H1 (cell line): ENCODE measurements around the gene HOMER3. TPM values are rescaled to one million over a fixed set of nuclear protein-coding genes. Genes with fewer than 3 reads are reported as not detected.

ENCODE experiments used
- CTCF ChIA-PET: fragments of 300-600 bp; sonication (Branson Sonifier 250); formaldehyde crosslinking; loops from one replicate; lab custom pipeline; 2021; ENCODE audit not compliant: partially characterized antibody; lab: Charles Lee
- POLR2A ChIA-PET: fragments of 300-600 bp; sonication (Branson Sonifier 250); formaldehyde crosslinking; loops from one replicate; lab custom pipeline; 2021; ENCODE audit warnings: inconsistent platforms; ENCODE audit not compliant: partially characterized antibody; lab: Charles Lee
- DNase-seq, 2 experiments: peaks; one replicate each; pipeline versions ENCODE4 v3.0.0 to v3.0.0-alpha.2; 2010 to 2022; ENCODE audit warnings: low spot score in 2 of 2, low read depth in 1 of 2, mixed read lengths in 1 of 2
- FAIRE-seq: peaks from 2 replicates; lab custom pipeline; 2011; peaks lifted over from hg19 to GRCh38; lab: Jason Lieb, UNC
- H2AFZ ChIP-seq: 2 replicates; pipeline ENCODE4 v1.8.1; 2012; ENCODE audit warnings: low read length, inconsistent platforms
- H2AK5ac ChIP-seq: 2 replicates; pipeline ENCODE4 v1.6.1; 2013; ENCODE audit warnings: low read depth, low read length
- H2BK120ac ChIP-seq: replicated peaks from 2 replicates; pipeline ENCODE3; 2013; ENCODE audit warnings: low read depth, low read length, inconsistent platforms
- H2BK12ac ChIP-seq: 2 replicates; pipeline ENCODE4 v1.6.1; 2013; ENCODE audit warnings: low read depth, low read length
- H2BK15ac ChIP-seq: 2 replicates; pipeline ENCODE4 v1.6.1; 2013; ENCODE audit warnings: low read length
- H2BK20ac ChIP-seq: 2 replicates; pipeline ENCODE4 v1.6.1; 2013; ENCODE audit warnings: low read length
- H2BK5ac ChIP-seq: 2 replicates; pipeline ENCODE4 v1.6.1; 2013; ENCODE audit warnings: low read depth, low read length
- H3K14ac ChIP-seq: 2 replicates; pipeline ENCODE4 v1.6.1; 2013; ENCODE audit warnings: inconsistent platforms; ENCODE audit not compliant: insufficient read length
- H3K18ac ChIP-seq: 2 replicates; pipeline ENCODE4 v1.6.1; 2013; ENCODE audit warnings: low read length; ENCODE audit errors: extremely low read depth
- H3K23ac ChIP-seq: 2 replicates; pipeline ENCODE4 v1.6.1; 2013; ENCODE audit warnings: inconsistent platforms; ENCODE audit not compliant: insufficient read length
- H3K23me2 ChIP-seq: 2 replicates; pipeline ENCODE4 v1.6.1; 2013; ENCODE audit warnings: low read depth, low read length
- H3K27ac ChIP-seq: 2 replicates; pipeline ENCODE4 v1.6.1; 2011; ENCODE audit warnings: low read depth, low read length, inconsistent platforms
- H3K27me3 ChIP-seq, 4 experiments: replicated peaks in 1 of 4; 1 replicate in 1 of 4; 2 replicates in 3 of 4; pipeline versions ENCODE4 v1.6.1 to v1.8.1; 2011 to 2013; ENCODE audit warnings: low read length in 3 of 4, mild to moderate bottlenecking in 3 of 4, inconsistent platforms in 2 of 4, mixed read lengths in 2 of 4, moderate library complexity in 1 of 4; ENCODE audit not compliant: control insufficient read depth in 3 of 4, insufficient read depth in 3 of 4; ENCODE audit errors: extremely low read depth in 1 of 4
- H3K36me3 ChIP-seq, 4 experiments: 2 replicates each; pipeline versions ENCODE4 v1.6.1 to v1.8.1; 2011 to 2013; ENCODE audit warnings: mild to moderate bottlenecking in 4 of 4, low read length in 3 of 4, moderate library complexity in 2 of 4, control low read depth in 1 of 4, inconsistent platforms in 1 of 4; ENCODE audit not compliant: insufficient read depth in 4 of 4, control insufficient read depth in 2 of 4
- H3K4ac ChIP-seq: replicated peaks from 2 replicates; pipeline ENCODE3; 2013; ENCODE audit warnings: low read length, low read depth, mixed read lengths, inconsistent platforms; ENCODE audit not compliant: insufficient read length
- H3K4me1 ChIP-seq, 4 experiments: replicated peaks in 1 of 4; 1 replicate in 1 of 4; 2 replicates in 3 of 4; pipeline versions ENCODE4 v1.6.1 to v1.8.1; 2011 to 2013; ENCODE audit warnings: low read length in 3 of 4, inconsistent platforms in 2 of 4, mixed read lengths in 1 of 4; ENCODE audit not compliant: insufficient read depth in 4 of 4, control insufficient read depth in 3 of 4
- H3K4me2 ChIP-seq, 2 experiments: 2 replicates each; pipeline versions ENCODE4 v1.6.1 to v1.8.1; 2011 to 2013; ENCODE audit warnings: low read depth in 2 of 2, low read length in 2 of 2, control low read depth in 1 of 2, inconsistent platforms in 1 of 2, mild to moderate bottlenecking in 1 of 2; ENCODE audit not compliant: insufficient read depth in 1 of 2
- H3K4me3 ChIP-seq, 4 experiments: fragments of 200-600, 300-600 bp in 1 of 4; sonication (generic), shearing (Covaris generic), sonication (Bioruptor Twin) in 1 of 4; 2 replicates each; pipeline versions ENCODE4 v1.5.1 to v1.8.1; 2011 to 2016; ENCODE audit warnings: low read length in 4 of 4, low read depth in 3 of 4, control low read depth in 2 of 4, inconsistent platforms in 2 of 4, mild to moderate bottlenecking in 2 of 4, mixed read lengths in 1 of 4, moderate library complexity in 1 of 4; ENCODE audit not compliant: insufficient read depth in 2 of 4; ENCODE audit errors: extremely low read depth in 1 of 4
- H3K56ac ChIP-seq: replicated peaks from 2 replicates; pipeline ENCODE3; 2013; ENCODE audit warnings: low read depth, mild to moderate bottlenecking, mixed read lengths, low read length, inconsistent platforms; ENCODE audit not compliant: insufficient read length
- H3K79me1 ChIP-seq: 2 replicates; pipeline ENCODE4 v1.6.1; 2013; ENCODE audit warnings: low read depth, low read length, control low read depth
- H3K79me2 ChIP-seq, 2 experiments: 2 replicates each; pipeline versions ENCODE4 v1.6.1 to v1.8.1; 2012 to 2013; ENCODE audit warnings: low read length in 2 of 2, mild to moderate bottlenecking in 2 of 2, inconsistent platforms in 1 of 2; ENCODE audit not compliant: insufficient read depth in 2 of 2, control insufficient read depth in 1 of 2
- H3K9ac ChIP-seq, 4 experiments: replicated peaks in 1 of 4; 1 replicate in 1 of 4; 2 replicates in 3 of 4; pipeline versions ENCODE4 v1.6.1 to v1.8.1; 2011 to 2013; ENCODE audit warnings: low read depth in 3 of 4, low read length in 3 of 4, control low read depth in 2 of 4, mild to moderate bottlenecking in 2 of 4, moderate library complexity in 2 of 4, inconsistent platforms in 1 of 4; ENCODE audit errors: extremely low read depth in 1 of 4
- H3K9me3 ChIP-seq, 2 experiments: 2 replicates each; pipeline versions ENCODE4 v1.6.1 to v1.8.1; 2012 to 2013; ENCODE audit warnings: mild to moderate bottlenecking in 2 of 2, moderate library complexity in 2 of 2, control low read depth in 1 of 2, inconsistent platforms in 1 of 2, low read depth in 1 of 2, low read length in 1 of 2, mixed read lengths in 1 of 2; ENCODE audit not compliant: insufficient read depth in 2 of 2
- H4K20me1 ChIP-seq, 2 experiments: replicated peaks in 1 of 2; 2 replicates each; pipeline versions ENCODE3 to v1.8.1; 2011 to 2013; ENCODE audit warnings: inconsistent platforms in 2 of 2, low read length in 2 of 2, mild to moderate bottlenecking in 1 of 2; ENCODE audit not compliant: insufficient read depth in 2 of 2, control insufficient read depth in 1 of 2
- H4K5ac ChIP-seq: 2 replicates; pipeline ENCODE4 v1.6.1; 2013; ENCODE audit warnings: low read length, low read depth, mixed read lengths, inconsistent platforms; ENCODE audit not compliant: insufficient read length
- H4K8ac ChIP-seq: 2 replicates; pipeline ENCODE4 v1.8.0; 2013; ENCODE audit warnings: mild to moderate bottlenecking, moderate library complexity, low read length, inconsistent platforms; ENCODE audit not compliant: insufficient read depth; ENCODE audit errors: extremely low read depth
- H4K91ac ChIP-seq: replicated peaks from 2 replicates; pipeline ENCODE3; 2013; ENCODE audit warnings: low read length, mixed read lengths, inconsistent platforms; ENCODE audit not compliant: insufficient read length
- BRCA1 ChIP-seq: IDR thresholded peaks from 2 replicates; pipeline ENCODE4 v1.6.1; 2012; ENCODE audit warnings: low read depth, low read length, improper control_type of control experiment
- CTCF ChIP-seq, 3 experiments: IDR thresholded peaks; 1 replicate in 2 of 3; 2 replicates in 1 of 3; pipeline versions ENCODE4 v1.5.1 to v1.6.1; 2011; ENCODE audit warnings: low read length in 3 of 3, mild to moderate bottlenecking in 3 of 3, inconsistent platforms in 2 of 3, low read depth in 1 of 3, moderate library complexity in 1 of 3; ENCODE audit not compliant: insufficient read depth in 1 of 3; ENCODE audit errors: control extremely low read depth in 1 of 3
- EGR1 ChIP-seq: IDR thresholded peaks from 2 replicates; pipeline ENCODE4 v1.6.1; 2011; ENCODE audit warnings: low read depth, low read length, borderline replicate concordance
- GABPA ChIP-seq: IDR thresholded peaks from 2 replicates; pipeline ENCODE4 v1.6.1; 2011; ENCODE audit warnings: mild to moderate bottlenecking, low read length, moderate library complexity, borderline replicate concordance; ENCODE audit not compliant: insufficient read depth
- NRF1 ChIP-seq: IDR thresholded peaks from 2 replicates; pipeline ENCODE4 v1.6.1; 2011; ENCODE audit warnings: mild to moderate bottlenecking, low read depth, low read length, improper control_type of control experiment
- RFX5 ChIP-seq: IDR thresholded peaks from 2 replicates; pipeline ENCODE4 v1.6.1; 2011; ENCODE audit warnings: low read depth, low read length, improper control_type of control experiment, borderline replicate concordance
- SIN3A ChIP-seq, 2 experiments: IDR thresholded peaks in 1 of 2; conservative IDR thresholded peaks in 1 of 2; 2 replicates each; pipeline ENCODE4 v1.6.1; 2011 to 2012; ENCODE audit warnings: low read length in 2 of 2, improper control_type of control experiment in 1 of 2, low read depth in 1 of 2, mild to moderate bottlenecking in 1 of 2
- SIRT6 ChIP-seq: IDR thresholded peaks from one replicate; pipeline ENCODE4 v1.7.1; 2012; ENCODE audit warnings: low read length, inconsistent platforms
- SP1 ChIP-seq: IDR thresholded peaks from 2 replicates; pipeline ENCODE4 v1.6.1; 2011; ENCODE audit warnings: low read depth, low read length
- TCF12 ChIP-seq: IDR thresholded peaks from 2 replicates; pipeline ENCODE4 v1.6.1; 2011; ENCODE audit warnings: low read depth, mild to moderate bottlenecking, low read length
- YY1 ChIP-seq: IDR thresholded peaks from 2 replicates; pipeline ENCODE4 v1.6.1; 2011; ENCODE audit warnings: low read depth, mild to moderate bottlenecking, low read length
- WGBS, 2 experiments: shearing (Covaris generic) in 1 of 2; methylation state at CpG; one replicate each; pipeline versions ENCODE4 v1.1.6 to v1.1.7; 2013 to 2015; ENCODE audit warnings: low lambda C conversion rate in 2 of 2, mixed read lengths in 2 of 2, inconsistent platforms in 1 of 2, low coverage in 1 of 2, missing lambda C conversion rate in 1 of 2; ENCODE audit not compliant: insufficient replicate concordance in 2 of 2, insufficient coverage in 1 of 2, insufficient read length in 1 of 2; ENCODE audit errors: extremely low coverage in 1 of 2, missing lambda C conversion rate in 1 of 2; 5-methylcytosine and 5-hydroxymethylcytosine counted together
- polyA plus RNA-seq, 7 experiments: library from polyadenylated mRNA; depleted of rRNA in 3 of 7; stranded (reverse) in 5 of 7; unstranded in 2 of 7; fragments of >200 nt in 5 of 7; fragments of 200-250 nt in 2 of 7; gene quantifications; 1 replicate in 5 of 7; 2 replicates in 1 of 7; 4 replicates in 1 of 7; pipeline versions ENCODE4 v1.2.1 to v1.2.3, GENCODE V29; 2011 to 2013; ENCODE audit warnings: missing spikeins in 2 of 7, mixed read lengths in 2 of 7
- total RNA-seq: library from RNA; stranded (reverse); fragmentation: NEBNext Ultra II Directional; extraction: Animal tissue kit (Norgen Biotek cat#: 25700); gene quantifications from 2 replicates; pipeline ENCODE4 v1.2.1, GENCODE V29; 2021

HOMER3 gene
- total and polyA plus RNA-seq, 2 of the 8 experiments (the other 6 are each of a cell fraction or from before 2014, with no cell fraction given), result 28.3 to 41.6 TPM

GRCh38 chr19:18982669-18983068, 41.7 kb upstream of the HOMER3 start:
- Histone ChIP-seq H2BK20ac (no peak overlapping the region), H4K5ac (no peak overlapping the region), H2BK120ac (no peak overlapping the region), H4K91ac (no peak overlapping the region), H2AFZ (no peak overlapping the region), H3K36me3 (no peaks in the 10 kb centered on the region), H3K14ac (no peak overlapping the region), H3K23ac (no peak overlapping the region), H3K23me2 (no peaks in the 10 kb centered on the region), H3K4me2 (no peak overlapping the region), H3K9me3 (no peaks in the 10 kb centered on the region), H3K79me2 (no peaks in the 10 kb centered on the region), H2BK5ac (no peak overlapping the region), H3K18ac (no peak overlapping the region), H3K79me1 (no peaks in the 10 kb centered on the region), H3K27me3 (peaks cover 0 to 2% (median 0%) of the 10 kb centered on the region in 4 experiments; a peak in 1 of 7 replicates), H2BK15ac (no peak overlapping the region), H2BK12ac (no peak overlapping the region), H3K56ac (no peak overlapping the region), H3K4me3 (no peak overlapping the region), H2AK5ac (no peak overlapping the region), H4K8ac (no peak overlapping the region), H3K27ac (no peak overlapping the region), H3K4ac (no peak overlapping the region), H3K4me1 (0 out of 7 replicates have a peak, but pooled peaks cover 0 to 3% (median 0%) of the 10 kb centered on the region in 4 experiments), H4K20me1 (peaks cover 0 to 2% of the 10 kb centered on the region in 2 experiments), H3K9ac (no peak overlapping the region)
- no peak for FAIRE-seq
- 83% methylated on average over 2 of the region's 2 CpGs; no CpG with 5 or more reads in 1 of the 2 experiments for WGBS, 2 experiments
- ChIA-PET POLR2A (no interaction called here), CTCF (interaction anchor here (0.6 to 1.6 kb wide), 10 partner anchors 9 to 379 kb away, joined by 3 to 7 read pairs (median 3); no protein-coding TSS in a partner anchor)
- DNase-seq, result no peak
- TF ChIP-seq SIN3A (conservative IDR thresholded peaks at IDR 0.05 in 1 of 2, IDR thresholded peaks at IDR 0.05 in 1 of 2; ENCODE audit: low read depth in 1 of 2, low read length in 2 of 2) (no peak), CTCF (IDR thresholded peaks at IDR 0.05; ENCODE audit: control extremely low read depth in 1 of 3, insufficient read depth in 1 of 3, low read depth in 1 of 3, low read length in 3 of 3) (no peak), RFX5 (no peak), EGR1 (no peak), SIRT6 (no peak), BRCA1 (no peak), GABPA (no peak), NRF1 (no peak), YY1 (no peak), SP1 (no peak), TCF12 (no peak)
